Stimulated activated CD4-positive, alpha-beta T cell treated with anti-CD3 and anti-CD28 coated beads, Interleukin-15, amount 100 ng/mL, for 1 hour (primary cell): Measurements from ENCODE around the gene GAN.
A peak's percentile ranks its signal among the peaks of the same experiment; 100 is the strongest.
"Not testable (repeated sequence)": the region's sequence is repeated elsewhere in the genome, so short reads cannot be mapped to it uniquely, and the experiment has no call there.

ENCODE experiments used
- DNase-seq, 2 donors: peaks; one replicate each; pipeline ENCODE4 v3.0.0-alpha.2; 2020; ENCODE audit warnings: low read depth in 1 of 2, low spot score in 1 of 2

GAN gene

GRCh38 chr16:81397058-81397878, 82.5 kb downstream of the GAN start:
- no peak for DNase-seq

GRCh38 chr16:81397879-81398520, 83.2 kb downstream of the GAN start:
- no peak for DNase-seq

GRCh38 chr16:81399909-81400308, 85.1 kb downstream of the GAN start:
- no peak for DNase-seq

DNA sequence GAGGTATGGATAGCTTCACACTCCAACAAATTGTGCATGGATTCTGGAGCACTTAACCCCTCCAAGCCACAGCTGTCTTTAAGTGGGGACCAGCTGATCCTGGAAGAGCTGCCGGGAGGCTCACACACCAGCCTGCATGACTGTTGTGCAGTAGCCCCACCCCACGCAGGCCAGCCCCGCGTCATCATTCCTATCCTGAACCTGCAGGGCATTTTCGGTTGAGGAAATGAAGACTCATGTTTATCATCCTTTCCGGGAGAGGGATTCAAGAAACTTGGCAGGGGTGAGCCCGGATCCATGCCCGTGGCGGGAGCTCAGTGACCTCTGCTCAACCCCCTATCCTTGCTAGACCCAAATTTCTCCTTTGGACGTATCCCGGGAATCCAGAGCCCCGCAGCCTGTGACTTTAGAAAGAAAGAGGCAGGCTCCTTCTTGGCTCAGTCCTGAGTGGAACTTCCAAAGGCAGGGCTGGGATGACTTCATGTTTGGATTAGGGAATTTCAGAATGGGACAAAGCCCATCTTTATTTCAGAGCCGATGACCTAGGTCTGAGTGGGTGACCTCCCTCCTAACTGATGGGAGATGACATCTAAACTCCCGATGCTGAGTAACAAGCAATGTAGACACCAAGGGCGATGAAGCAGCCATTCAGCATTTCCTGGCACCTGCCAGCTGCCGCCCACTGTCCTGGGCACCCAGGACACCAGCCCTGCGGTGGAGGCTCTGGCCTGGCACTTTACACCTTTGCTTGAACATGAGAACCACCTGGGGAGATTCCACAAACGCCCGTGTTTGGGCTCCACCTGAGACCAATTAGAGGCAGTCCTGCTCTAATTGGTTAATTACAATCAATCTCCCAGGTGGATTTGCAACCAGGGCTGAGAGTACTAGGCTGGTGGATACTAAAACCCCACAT, 86.5 kb downstream of the GAN start:
- no peak for DNase-seq

DNA sequence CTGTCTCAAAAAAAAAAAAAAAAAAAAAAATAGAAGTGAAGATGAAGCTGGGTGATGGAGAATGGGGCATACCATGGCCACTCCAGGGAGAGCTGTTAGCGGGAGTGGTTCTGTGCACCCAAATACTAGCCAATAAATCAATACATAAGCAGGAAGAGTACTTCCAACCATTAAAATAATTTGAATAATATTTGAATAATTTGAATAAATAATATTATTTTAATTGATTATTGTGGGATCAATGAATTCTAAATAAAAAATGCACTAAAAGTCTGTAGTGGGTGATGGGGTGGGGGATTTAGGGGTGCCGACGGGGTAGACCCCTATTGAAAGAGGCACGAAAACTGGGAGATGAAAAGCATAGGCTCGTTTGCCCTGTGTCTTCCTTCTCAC, 88.4 kb downstream of the GAN start:
- no peak for DNase-seq

- DNase-seq, result peak; percentile 53 to 71
These were observed 89.0 kb downstream of the GAN start for GRCh38 chr16:81403601-81404391.

GRCh38 chr16:81405002-81405401, 90.2 kb downstream of the GAN start:
- DNase-seq, result not testable (repeated sequence)

- no peak for DNase-seq
These were observed 90.9 kb downstream of the GAN start for GRCh38 chr16:81405702-81406113.

DNA sequence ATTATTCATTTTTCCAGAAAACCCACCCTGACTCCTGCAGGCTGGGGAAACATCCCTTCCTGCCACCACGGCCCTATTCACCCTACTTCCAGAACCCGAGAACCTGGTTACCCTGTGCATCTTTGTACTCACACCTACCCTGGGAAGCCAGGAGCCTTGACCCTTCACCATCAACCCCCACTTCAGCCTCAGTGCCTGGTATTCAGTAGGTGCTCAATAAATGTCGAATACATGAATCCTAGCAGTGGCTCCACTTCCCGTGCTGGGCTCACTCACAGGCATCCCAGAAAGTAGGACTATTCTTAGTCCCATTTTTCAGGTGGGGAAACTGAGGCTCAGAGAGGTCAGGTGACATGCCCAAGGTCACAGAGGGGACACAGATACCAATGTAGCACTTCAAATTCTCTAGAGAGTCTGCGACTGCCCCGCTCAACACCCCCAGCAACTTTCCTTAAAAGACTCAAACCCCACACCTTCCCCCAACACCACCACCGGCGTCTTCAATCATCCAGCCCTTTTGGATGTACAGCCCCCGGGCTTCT, 93.7 kb downstream of the GAN start:
- no peak for DNase-seq

GRCh38 chr16:81409016-81409556, 94.3 kb downstream of the GAN start:
- no peak for DNase-seq

DNA sequence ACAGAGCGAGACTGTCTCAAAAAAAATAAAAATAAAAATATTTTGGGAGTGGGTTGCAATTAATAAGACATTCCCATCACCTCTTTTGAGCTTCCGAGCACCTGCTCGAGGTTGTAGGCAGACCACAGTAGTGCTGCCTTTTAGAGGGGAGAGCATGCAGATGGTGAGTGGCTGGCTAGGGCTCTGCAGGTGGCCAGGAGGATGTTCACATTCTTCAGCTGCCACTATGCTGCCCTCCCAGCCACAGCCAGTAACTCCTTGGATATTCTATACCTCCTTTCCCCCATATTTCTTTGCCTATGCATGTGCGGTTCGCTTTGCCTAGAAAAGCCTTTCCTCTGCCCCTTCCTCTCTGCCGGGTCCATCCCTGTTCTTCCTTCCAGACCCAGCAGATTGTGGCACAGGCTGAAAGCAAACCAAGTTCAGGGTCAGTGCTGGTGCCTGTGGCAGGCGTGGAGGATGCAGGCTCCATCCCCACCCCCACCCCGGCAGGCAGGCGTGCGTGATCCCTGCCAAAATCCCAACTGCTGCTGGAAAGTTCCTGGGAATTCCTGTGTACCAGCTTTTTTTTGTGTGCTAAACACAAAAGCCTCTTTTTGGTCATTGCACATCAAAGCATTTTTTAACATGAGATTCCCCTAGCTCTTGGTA, 96.0 kb downstream of the GAN start:
- DNase-seq, result no peak

GRCh38 chr16:81413245-81413990, 98.7 kb downstream of the GAN start:
- DNase-seq, result no peak

- no peak for DNase-seq
These were observed 101.0 kb downstream of the GAN start for GRCh38 chr16:81415751-81416150.

DNA sequence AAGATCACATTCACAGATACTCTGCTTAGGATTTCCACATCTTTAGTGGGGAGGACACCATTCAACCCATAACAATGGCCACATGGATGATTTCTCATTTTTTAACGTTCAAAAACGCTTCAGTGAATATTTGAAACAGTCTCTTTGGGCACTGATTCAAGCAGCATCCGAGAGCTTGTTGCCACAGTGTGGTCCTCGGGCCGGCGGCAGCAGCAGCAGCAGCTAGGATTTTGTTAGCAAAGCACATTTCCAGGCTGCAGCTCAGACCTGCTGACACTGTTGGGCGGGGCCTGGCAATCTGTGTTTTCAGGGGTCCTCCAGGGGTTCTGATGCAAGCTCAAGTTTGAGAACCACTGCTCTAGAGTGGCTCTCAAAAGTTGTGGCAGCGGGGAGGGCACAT, 102.0 kb downstream of the GAN start:
- no peak for DNase-seq

DNA sequence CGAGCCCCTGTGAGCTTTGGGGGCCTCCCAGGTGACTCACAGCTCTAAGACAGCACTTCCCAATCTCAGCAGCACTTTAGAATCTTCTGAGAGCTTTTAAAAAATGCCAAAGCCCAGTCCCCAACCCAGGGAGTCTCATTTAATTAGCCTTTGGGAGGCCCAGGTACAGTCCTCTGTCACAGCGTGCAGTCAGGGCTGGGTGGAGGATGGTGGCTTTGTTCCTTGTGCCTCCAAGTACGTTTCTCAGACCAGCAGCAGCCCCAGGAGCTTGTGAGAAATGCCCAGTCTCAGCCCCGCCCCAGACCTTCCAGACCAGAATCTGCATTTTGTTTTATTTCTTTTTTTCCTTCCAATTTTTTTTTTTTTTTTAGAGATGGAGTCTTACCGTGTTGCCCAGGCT, 102.4 kb downstream of the GAN start:
- no peak for DNase-seq

DNA sequence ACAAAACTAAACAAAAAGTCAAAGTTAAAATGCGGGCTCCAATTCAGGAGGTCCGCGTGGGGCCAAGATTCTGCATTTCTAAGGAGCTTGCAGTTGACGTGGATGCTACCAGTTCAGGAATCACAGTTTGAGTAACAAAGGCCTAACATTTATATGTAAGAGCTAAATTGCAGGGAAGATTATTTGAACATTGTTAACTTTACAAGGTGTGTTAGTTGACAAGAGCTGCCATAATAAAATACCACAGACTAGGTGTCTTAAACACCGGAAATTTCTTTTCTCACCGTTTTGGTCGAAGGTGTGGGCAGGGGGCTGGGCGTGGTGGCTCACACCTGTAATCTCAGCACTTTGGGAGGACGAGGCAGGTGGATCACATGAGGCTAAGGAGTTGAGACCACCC, 105.0 kb downstream of the GAN start:
- DNase-seq, result no peak

DNA sequence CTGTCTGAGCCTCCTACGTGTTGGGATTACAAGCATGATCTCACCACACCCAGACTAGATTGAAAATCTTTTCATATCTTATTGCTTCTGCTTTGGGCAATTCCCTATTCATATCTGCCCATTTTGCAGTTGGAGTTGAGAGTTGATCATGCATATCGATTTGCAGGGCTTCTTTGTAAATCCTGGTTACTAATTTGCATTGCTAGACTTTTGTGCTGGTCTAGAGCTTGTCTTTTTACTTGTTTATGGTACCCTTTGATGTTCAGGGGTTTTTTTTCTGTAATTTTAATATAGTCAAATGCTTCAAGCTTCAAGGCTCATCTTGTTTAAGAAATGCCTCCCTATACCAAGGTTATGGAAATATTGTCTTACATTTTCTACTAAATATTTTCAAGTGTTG, 106.4 kb downstream of the GAN start:
- no peak for DNase-seq

DNA sequence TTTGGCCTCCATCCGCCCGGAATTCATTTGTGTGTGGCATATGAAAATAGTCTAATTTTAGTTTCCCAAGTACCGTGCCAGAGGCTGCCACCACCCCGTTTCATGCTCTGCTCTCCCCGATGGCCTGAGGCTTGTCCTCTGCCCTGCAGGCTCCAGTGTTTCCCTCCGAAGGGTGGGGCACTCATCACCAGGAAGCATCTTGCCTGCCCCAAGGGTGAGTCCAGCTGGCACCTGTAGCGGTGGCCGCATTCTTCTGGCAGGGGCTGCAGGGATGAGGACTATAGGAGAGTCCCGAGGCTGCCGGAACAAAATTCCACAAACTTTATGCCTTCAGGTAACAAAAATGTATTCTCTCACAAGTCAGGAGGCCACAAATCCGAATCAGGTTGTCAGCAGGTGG, 106.8 kb downstream of the GAN start:
- DNase-seq, result no peak

- DNase-seq, result not testable (repeated sequence)
These were observed 107.4 kb downstream of the GAN start for GRCh38 chr16:81422153-81422552.
